ENCODE measurements around the gene DDR2. TPM values are rescaled to one million over a fixed set of nuclear protein-coding genes. Genes with fewer than 3 reads are reported as not detected.
A peak's percentile ranks its signal among the peaks of the same experiment; 100 is the strongest.

DDR2 gene
- total RNA-seq, 1 experiment from 2014 or later = 1.9 TPM

- in situ Hi-C loops (cut with HindIII; ENCODE audit: low pct_unique_long_range_greater_than_20kb, low sequenced_read_pairs) = no loop called here
- TSS peak; percentile 18 for BruUV-seq (replicated peaks)
- ChIA-PET CTCF (no interaction called here), POLR2A (interaction anchor here (0.6 kb wide), 1 partner anchor 172 kb away, joined by 3 read pairs; no protein-coding TSS in a partner anchor)
- no peaks in the 10 kb centered on the region for H3K4me1 ChIP-seq (ENCODE audit: control insufficient read depth, insufficient read depth, low read length)
- DNase-seq (ENCODE audit: low read depth, low spot score) (no peak), ATAC-seq (no peak)
- no peak overlapping the region for H3K27ac ChIP-seq (ENCODE audit: low read length)
- H3K27me3 ChIP-seq (ENCODE audit: control insufficient read depth, insufficient read depth, low read length) = no peaks in the 10 kb centered on the region
- no peaks in the 10 kb centered on the region for H3K9me3 ChIP-seq (ENCODE audit: control insufficient read depth, insufficient read depth, low read depth, low read length)
- intact Hi-C loops (cut with micrococcal nuclease; ENCODE audit: unreplicated experiment) = no loop called here
- TF ChIP-seq POLR2AphosphoS5 (IDR thresholded peaks at IDR 0.05; ENCODE audit: low read depth, low read length) (no peak), SIN3A (IDR thresholded peaks at IDR 0.05; ENCODE audit: borderline replicate concordance, insufficient read depth, low read depth, low read length) (no peak), REST (IDR thresholded peaks at IDR 0.05; ENCODE audit: insufficient read depth in 1 of 2, low read depth in 2 of 2, low read length in 1 of 2) (no peak), TCF7L2 (IDR thresholded peaks at IDR 0.05; ENCODE audit: low read depth, low read length) (no peak), CTCF (IDR thresholded peaks at IDR 0.05) (no peak)
- no peak overlapping the region for H3K4me3 ChIP-seq (ENCODE audit: low read depth in 2 of 2, low read length in 2 of 2)
- peaks cover 18% of the 10 kb centered on the region for H3K36me3 ChIP-seq (ENCODE audit: control insufficient read depth, insufficient read depth, low read length)
These were observed 44.9 kb upstream of the DDR2 start for GRCh38 chr1:162587347-162587746.

GRCh38 chr1:162587761-162588260 is 44.5 kb upstream of the DDR2 start:
- ChIA-PET CTCF (no interaction called here), POLR2A (interaction anchor here (0.6 kb wide), 2 partner anchors 172 to 1875 kb away, joined by 3 to 7 read pairs; no protein-coding TSS in a partner anchor)
- intact Hi-C loops (cut with micrococcal nuclease; ENCODE audit: unreplicated experiment) (no loop called here), in situ Hi-C loops (cut with HindIII; ENCODE audit: low pct_unique_long_range_greater_than_20kb, low sequenced_read_pairs) (no loop called here)
- Histone ChIP-seq H3K4me3 (ENCODE audit: low read depth in 2 of 2, low read length in 2 of 2) (no peak overlapping the region), H3K27me3 (ENCODE audit: control insufficient read depth, insufficient read depth, low read length) (no peaks in the 10 kb centered on the region), H3K36me3 (ENCODE audit: control insufficient read depth, insufficient read depth, low read length) (peaks cover 16% of the 10 kb centered on the region), H3K9me3 (ENCODE audit: control insufficient read depth, insufficient read depth, low read depth, low read length) (no peaks in the 10 kb centered on the region), H3K4me1 (ENCODE audit: control insufficient read depth, insufficient read depth, low read length) (no peaks in the 10 kb centered on the region), H3K27ac (ENCODE audit: low read length) (no peak overlapping the region)
- ATAC-seq (no peak), DNase-seq (ENCODE audit: low read depth, low spot score) (no peak)
- BruUV-seq (replicated peaks) = no TSS peak
- TF ChIP-seq REST (IDR thresholded peaks at IDR 0.05; ENCODE audit: insufficient read depth in 1 of 2, low read depth in 2 of 2, low read length in 1 of 2) (no peak), CTCF (IDR thresholded peaks at IDR 0.05) (no peak), SIN3A (IDR thresholded peaks at IDR 0.05; ENCODE audit: borderline replicate concordance, insufficient read depth, low read depth, low read length) (no peak), TCF7L2 (IDR thresholded peaks at IDR 0.05; ENCODE audit: low read depth, low read length) (no peak), POLR2AphosphoS5 (IDR thresholded peaks at IDR 0.05; ENCODE audit: low read depth, low read length) (no peak)
